Measurements from ENCODE around the gene INS.

INS gene

GRCh38 chr11:2160736-2161259 is at the start of gene INS:
TSS of gene INS (minus strand) at chr11:2161209. CDS start at chr11:2160971, 238 bp downstream.
- no peak for DNase-seq

DNA sequence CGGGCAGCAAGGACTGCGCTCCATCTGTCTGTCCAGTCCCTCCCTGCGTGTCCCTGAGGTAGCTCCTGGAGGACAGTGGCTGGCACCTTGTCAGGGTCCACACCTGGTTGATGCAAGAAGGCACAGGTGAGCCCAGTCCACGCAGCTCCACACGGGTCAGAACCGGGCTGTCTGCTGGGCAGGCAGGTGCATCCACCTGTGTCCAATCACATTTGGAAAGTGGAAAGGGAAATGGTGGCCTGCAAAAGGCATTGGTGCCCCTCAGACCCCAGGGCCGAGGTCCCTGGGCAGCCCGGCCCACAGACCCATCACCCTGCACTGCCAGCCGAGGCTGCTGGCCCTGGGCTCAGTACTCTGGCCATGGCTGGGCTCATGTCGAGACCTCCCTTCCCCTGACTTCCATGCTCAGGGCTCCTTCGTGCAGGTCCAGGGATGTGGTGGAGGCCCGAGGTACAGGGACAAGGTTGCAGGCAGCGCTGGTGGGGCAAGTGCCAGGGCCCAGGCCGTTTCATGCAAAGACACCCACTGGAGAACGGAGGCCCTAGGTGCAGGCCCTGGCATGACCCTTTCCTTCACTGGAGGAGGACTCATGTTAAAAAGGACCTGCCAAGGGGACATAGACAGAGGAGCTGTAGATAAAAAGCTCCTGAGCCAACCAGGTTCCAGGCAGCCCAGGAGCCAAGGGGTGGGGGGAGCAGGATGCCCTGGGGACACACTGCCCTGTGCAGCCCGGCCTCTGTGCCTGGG is 49.5 kb upstream of the INS start:
- no peak for DNase-seq

GRCh38 chr11:2209900-2210321 is 48.9 kb upstream of the INS start:
- no peak for DNase-seq

DNA sequence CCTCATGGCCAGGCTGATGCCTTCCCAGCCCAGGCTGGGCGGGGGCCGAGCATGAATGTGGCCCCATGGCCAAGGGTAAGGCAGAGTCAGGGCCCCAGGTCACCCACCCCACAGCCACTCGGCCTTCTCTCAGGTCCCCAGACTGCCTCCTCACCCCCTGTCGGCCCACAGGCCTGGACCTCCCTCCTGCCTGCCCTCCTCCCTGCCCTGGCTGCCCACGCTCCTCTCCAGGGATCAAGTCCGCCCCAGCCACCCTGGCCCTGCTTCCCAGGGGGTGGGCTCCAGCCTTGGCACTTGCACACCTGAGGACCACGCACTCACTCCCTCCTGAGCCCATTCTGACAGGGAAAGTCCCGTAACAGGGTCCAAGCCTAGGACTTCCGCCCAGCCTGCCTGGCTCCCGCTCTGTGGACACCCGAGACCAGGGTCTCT is 48.4 kb upstream of the INS start:
- no peak for DNase-seq

GRCh38 chr11:2208691-2209369 is 47.8 kb upstream of the INS start:
- DNase-seq: no peak

DNA sequence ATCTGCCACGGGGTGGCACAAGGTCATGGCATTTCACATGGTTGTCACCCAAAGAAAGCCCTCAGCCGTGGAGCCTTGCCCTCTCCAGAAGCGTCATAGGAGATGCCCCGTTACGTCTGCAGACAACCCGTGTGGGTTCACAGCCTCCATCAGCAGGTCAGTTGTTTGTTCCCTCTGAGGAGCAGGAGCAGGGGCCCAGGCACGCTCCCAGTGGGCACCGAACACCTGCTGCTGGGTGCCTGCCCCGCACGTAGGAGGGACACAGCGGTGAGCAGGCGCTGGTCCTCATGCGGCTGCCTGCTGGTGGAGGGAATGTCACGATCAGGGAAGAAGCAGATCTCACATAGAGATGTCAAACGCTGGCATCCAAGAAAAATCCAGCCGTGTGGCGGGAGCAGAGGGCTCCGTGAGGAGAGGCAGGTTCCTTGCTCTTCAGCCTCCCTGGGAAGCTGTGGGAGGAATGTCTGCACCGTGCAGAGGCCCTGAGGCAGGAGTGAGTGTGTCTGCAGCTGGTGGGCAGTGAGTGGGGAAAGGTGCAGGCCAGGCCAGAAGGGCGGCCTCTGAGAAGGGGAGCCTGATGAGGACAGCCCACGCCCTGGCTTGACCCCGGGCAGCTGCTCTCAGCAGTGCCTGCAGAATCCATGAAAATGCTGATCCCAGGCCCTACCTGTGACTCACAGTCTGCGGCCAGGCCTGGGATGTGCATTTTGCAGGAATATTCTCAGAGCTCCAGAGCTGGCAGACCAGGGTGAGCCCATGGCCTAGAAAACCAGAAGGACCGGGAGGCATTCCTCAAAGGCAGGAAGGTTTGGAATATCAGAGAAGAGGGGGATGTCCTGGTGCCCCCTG is 47.0 kb upstream of the INS start:
- DNase-seq: no peak

DNA sequence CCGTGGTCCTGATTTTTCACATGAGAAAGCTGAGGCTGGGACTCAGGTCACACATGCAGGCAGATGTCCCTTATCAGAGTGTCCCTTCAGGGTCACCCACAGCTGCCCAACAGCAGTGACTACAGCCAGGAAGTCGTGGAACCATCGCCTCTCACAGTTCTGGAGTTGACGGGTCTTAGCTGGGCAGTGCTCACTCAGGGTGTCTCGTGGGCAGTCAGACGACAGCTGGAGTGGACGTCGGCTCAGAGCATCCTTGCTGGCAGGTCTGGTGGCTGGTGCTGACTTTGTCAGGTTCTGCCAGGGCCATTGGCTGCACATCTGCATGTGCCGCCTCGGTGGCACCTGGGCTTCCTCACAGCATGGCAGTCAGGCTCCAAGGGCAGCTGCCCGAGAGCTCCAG is 46.2 kb upstream of the INS start:
- no peak for DNase-seq

GRCh38 chr11:2205981-2206690 is 45.1 kb upstream of the INS start:
- no peak for DNase-seq

- DNase-seq: no peak
Observed at GRCh38 chr11:2205214-2205720, 44.3 kb upstream of the INS start.

DNA sequence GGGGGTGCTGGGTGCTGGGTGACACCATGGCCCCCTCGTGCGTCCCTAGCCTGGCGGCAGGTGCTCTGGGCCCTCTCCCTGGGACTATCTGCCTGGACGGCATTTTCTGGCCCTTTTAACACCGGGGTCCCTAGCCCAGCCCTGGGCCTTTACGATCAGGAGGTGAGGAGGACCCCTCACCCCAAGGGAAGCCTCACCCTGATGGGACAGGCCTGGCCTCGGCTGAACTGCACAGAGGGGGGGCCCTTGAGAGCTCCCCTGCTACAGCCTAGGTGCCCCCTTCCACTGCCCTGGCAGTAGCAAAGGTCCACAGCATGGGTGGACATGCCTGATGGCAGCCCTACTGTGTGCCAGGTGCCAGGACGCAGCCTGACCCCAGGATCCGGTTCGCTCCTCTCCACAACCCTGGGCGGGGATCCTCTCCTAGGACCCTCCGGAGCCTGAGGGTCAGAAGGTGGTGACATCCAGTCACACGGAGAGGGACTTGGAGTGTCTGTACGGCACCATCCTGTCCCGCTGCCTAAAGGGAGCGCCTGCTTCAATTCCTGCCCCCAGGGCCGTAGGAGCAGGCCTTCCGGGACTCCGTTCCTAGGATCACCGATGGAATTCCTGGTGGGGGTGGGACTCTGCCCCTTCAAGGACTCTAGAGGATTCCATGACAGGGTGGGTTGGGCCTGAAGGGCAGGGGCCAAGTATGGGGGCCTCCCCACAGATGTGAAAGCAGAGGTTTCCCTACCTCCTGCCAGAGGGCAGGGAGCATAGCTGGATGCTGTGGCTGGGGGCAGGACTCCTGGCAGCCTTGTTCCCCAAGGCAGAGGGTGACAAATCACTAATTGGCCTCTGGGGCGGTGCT is 43.6 kb upstream of the INS start:
- no peak for DNase-seq

DNA sequence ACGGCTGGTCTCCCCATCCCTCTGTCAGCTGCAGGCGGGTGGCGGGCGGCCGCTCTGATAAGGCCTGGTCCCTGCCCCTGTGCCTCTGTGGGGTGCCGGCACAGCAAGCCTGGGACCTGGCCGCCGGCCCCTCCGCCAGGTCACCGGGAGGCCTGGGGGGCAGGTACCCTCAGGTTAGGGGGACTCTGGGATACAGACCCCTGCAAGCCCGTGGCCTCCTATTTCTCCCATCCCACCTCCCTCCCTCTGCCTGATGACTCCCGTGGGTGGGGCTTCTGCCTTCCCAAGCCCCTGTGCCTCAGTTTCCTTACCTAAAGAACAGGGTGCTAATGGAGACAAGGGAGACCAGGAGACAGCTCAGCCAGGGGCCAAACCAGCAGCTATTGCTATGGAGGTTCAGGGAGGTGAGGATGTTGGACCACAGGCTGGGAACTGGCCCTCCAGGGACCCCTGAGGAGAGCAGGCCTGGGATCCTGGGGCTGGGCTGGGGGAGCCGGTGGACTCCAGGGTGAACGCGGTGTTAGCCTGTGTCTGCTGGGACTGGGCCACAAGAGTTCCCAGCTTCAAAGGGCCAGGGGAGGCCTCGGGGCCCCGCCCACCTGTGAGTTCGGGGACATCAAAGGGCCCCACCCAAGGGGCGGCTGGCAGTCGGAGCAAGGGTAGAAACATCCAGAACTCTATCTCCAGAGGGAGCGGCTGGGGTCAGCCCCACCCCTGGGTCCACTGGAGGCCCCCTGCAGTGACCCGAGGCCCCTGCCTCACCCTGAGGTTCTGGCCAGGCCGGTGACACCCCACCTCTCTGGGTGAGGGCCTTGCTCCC is 42.6 kb upstream of the INS start:
- no peak for DNase-seq

DNA sequence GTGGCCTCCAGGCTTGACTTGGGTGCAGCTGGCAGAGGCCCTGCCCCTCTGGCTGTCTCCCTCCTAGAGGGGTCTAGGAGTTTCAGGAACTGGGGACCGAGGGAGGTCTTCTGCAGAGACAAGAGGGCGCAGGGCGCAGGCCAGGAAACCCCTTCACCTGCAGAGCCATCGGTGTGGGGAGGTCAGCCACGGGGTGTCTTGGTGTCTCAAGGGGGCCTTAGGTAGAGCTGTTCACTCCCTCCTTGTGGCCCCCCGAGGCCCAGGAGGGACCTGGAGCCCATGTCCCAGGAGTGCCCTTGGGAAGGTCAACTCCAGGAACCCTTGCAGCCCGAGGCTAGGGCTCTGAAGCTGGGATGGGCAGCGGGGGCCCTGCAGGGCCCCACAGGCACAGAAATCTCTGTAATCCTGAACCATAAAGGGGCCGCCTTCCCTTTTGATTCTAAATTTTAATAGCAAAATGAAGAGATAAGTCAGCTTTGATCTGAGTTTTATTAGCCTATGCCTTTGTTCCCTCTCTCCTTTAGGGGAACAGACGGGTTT is 42.0 kb upstream of the INS start:
- no peak for DNase-seq

DNA sequence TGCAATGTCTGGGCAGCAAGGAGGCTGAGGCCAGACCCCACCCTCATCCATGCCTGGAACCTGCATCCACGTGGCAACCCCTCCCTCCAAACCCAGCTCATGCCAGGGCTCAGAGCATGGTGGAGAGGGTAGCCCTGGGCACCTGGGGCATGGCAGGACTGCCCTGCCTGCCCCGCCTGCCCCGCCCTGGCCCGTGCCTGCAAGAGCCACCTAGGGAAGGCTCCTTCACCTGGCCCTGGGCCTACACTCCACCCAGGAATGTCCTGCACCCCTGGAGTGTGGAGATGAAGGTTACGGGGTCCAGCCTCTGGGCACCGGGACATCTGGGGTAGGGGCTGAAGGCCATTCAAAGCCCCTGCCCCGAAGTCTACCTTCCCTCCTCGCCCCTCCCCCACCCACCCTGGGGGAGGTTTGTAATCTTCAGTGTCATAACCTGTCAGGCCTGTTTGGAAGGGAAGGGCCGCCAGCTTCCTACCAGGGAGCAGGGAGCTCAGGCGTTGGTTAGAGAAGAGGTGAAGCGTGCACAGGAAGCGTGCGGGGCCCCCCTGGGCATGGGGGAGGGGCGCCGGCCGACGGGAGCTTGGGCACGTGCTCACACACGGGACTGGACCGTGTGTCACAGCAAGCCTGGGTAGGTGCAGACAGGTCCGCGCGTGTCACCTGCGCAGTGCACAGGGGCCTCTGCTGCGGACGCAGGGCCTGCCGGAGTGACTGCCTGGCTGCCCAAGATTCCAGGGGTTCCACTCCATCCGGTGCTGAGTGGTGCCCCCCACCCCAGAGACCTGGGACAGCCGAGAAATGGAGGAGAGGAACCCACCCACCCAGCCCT is 41.3 kb upstream of the INS start:
- DNase-seq: no peak

GRCh38 chr11:2201542-2201941 is 40.5 kb upstream of the INS start:
- DNase-seq: no peak

- no peak for DNase-seq
Observed at GRCh38 chr11:2200957-2201519, 40.0 kb upstream of the INS start.

DNA sequence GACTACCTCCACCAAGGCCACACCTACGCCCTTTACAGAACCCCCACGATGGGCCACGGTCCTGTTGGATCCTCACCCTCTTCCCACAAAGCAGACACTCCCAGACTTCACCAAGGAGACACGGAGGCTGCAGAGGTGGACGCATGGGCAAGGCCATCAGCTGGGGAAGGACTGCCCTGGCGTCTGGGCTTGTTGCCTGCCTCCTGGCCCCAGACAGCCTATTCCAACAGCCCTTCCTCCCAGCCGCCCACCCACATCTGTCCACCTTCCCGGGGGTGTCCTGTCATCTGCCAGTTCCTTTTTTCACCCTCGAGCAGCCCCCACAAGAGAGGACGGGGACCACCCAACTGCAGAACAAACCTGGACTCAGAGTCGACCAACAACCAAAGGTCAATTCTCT is 39.5 kb upstream of the INS start:
- no peak for DNase-seq

GRCh38 chr11:2199466-2200341 is 38.7 kb upstream of the INS start:
- DNase-seq: no peak
